ENCODE measurements around the gene FEZ2.
"Not testable (repeated sequence)": the region's sequence is repeated elsewhere in the genome, so short reads cannot be mapped to it uniquely, and the experiment has no call there.

FEZ2 gene, protein sequence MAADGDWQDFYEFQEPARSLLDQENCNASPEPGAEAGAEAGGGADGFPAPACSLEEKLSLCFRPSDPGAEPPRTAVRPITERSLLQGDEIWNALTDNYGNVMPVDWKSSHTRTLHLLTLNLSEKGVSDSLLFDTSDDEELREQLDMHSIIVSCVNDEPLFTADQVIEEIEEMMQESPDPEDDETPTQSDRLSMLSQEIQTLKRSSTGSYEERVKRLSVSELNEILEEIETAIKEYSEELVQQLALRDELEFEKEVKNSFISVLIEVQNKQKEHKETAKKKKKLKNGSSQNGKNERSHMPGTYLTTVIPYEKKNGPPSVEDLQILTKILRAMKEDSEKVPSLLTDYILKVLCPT

GRCh38 chr2:36597532-36598377 lies at the start of gene FEZ2:
Gene FEZ2, minus strand, starts transcription at chr2:36598168. Its CDS starts 26 bp downstream, at chr2:36598142.
- peak; percentile 61 for DNase-seq

DNA sequence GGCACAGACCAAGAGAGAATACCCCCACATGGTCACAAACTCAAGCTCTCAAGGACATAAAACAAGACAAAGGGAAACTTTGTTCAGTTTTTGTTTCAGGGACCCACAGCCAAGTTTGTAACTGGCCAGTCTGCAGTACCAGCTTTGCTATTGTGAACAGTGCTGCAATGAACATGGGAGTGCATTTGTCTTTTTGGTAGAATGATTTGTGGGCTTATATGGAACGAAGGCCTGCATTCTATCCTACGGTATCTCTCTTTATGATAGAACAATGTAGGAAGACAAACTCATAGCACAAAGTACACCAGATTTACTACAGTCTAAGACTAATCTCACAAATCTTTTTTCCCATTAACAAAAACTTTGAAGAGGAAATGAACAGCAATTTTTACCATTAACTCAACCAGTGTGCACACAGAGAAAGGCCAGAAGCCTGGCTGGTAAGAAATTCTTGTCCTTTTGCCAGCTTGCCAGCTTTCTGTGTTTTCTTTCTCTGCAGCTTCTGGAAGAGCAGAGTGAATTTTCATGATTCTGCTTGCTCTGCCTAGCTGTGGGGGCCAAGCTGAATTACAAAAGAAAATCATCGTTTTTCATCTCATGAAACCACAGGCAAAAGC lies 37.1 kb upstream of the FEZ2 start:
- DNase-seq, result no peak

DNA sequence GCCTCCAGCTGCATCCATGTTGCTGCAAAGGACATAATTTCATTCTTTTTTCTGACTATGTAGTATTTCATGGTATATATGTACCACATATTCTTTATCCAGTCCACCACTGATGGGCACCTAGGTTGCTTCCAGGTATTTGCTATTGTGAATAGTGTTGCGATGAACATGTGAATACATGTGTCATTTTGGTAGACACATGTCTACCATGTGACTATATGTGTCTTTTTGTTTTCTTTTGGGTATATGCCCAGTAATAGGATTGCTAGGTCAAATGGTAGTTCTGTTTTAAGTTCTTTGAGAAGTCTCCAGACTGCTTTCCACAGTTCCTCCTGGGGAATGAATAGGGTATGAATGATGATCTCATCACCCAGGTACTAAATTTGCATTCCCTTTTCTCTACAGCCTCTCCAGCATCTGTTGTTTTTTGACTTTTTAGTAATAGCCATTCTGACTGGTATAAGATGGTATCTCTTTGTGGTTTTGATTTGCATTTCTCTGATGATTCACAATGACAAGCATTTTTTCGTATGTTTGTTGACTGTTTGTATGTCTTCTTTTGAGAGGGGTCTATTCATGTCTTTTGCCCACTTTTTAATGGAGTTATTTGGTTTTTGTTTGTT lies 35.6 kb upstream of the FEZ2 start:
- no peak for DNase-seq

- no peak for DNase-seq
These were observed 28.8 kb upstream of the FEZ2 start for GRCh38 chr2:36626756-36627155.

GRCh38 chr2:36626071-36626470 lies 28.1 kb upstream of the FEZ2 start:
- DNase-seq, result no peak

DNA sequence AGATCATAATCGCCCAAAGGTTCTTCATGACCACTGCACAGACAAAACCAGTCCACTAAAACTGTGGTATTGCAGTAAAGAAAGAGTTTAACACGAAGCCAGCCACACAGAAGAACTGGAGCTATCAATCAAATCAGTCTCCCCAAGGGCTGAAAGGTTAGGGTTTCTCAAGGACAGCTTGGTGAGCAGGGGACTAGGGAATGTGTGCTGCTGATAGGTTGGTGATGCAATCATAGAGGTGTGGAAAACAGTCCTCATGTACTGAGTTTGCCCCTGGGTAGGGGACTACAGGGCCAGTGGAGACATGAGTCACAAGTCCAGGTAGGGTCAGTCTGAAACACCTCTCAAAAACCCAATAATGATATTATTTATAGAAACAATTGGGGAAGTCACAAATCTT lies 27.3 kb upstream of the FEZ2 start:
- DNase-seq, result no peak

DNA sequence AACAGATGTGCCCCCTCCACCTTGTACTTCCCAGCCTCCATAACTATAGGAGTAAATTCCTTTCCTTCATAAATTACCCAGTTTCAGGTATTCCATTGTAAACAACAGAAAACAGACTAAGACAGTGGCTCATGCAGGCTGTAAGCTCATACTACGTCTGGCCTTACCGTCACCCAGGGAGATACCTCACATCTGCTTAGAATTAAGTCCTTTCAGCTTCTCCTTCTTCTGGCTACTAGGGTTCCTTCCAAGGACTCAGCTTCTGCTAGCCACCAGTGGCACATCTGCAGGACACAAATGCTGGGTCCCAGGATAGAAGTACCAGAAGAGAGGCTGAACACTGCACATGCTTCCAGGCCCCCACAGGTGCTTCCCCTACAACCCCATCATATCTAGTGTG lies 22.4 kb upstream of the FEZ2 start:
- DNase-seq, result no peak

- DNase-seq, result peak; percentile 25
These were observed 20.4 kb upstream of the FEZ2 start for GRCh38 chr2:36618381-36618780.

DNA sequence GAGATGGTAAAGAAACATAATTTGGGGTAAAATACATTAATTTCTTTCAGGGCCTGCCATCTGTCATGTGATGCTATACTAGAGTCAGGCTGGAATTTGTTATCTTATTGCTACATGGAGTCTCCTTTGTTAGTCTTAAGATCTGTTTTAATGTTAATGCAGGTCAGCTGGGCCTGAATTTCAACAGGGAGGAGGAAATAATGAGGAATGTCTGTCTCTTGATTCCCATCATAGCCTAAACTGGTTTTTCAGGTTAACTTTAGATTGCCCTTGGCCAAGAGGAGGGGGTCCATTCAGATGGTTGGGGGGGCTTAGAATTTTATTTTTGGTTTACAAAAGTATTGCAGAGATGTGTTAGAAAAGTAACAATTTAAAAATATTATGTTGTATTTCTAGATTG lies 19.0 kb upstream of the FEZ2 start:
- DNase-seq, result no peak

- DNase-seq, result no peak
These were observed 17.3 kb upstream of the FEZ2 start for GRCh38 chr2:36615222-36615621.

DNA sequence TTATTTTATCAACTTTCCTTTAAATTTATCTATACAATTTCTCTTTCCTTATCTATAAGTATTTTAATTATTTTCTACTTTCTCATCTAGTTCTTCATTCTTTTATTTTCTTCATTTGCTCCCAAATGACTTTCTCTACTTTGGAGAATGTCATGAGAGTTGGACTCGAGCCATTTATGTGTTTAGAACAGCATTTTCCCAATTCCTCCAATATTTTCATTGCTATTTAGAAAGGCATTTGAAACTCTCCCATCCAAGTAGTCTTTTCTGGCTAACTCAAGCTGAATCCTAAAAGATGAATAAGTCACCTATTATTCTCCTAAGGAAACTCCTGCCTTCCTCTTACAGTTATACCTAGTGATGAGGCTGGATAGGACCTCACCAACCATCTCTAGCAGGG lies 15.8 kb upstream of the FEZ2 start:
- DNase-seq, result no peak

- DNase-seq, result no peak
These were observed 13.5 kb upstream of the FEZ2 start for GRCh38 chr2:36611316-36611990.

DNA sequence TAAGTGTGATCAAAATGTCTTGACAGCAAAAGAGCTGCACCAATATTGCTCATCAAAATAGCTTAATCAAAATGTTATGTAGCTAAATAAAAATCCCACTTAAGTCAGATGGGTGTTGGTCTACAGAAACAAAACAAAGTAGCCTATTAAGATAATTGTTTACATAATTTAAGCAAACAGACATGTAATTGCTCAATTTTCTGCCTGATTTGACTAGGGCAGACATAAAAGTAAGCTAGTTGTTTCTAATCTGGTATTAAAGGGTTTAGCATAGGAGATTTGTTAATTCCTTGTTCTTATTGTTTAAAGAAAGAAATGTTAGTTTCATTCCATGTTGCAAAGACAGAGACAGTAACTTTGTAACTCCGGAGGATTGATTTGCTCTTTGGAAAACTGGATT lies 11.5 kb upstream of the FEZ2 start:
- no peak for DNase-seq

DNA sequence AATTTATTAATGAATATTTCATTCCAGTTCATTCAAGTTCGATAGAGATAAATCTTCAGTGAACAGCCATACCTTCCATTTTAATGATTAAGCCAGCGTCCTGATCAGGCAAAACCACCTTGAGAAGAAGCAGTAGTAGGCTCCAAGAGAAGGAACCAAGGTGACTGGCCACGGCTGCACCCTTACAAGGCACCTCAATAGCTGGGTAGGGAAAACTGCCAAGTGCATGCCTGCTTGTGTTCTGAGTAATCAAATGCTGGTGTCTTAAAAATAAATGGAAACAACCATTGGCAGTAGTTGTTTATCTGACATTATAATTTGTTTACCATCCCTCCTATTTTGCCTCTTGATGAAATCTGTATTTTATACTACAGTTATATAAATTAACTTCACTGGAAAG lies 10.0 kb upstream of the FEZ2 start:
- no peak for DNase-seq

- no peak for DNase-seq
These were observed 9.0 kb upstream of the FEZ2 start for GRCh38 chr2:36606925-36607324.

GRCh38 chr2:36605273-36605672 lies 7.3 kb upstream of the FEZ2 start:
- no peak for DNase-seq

GRCh38 chr2:36603629-36604028 lies 5.7 kb upstream of the FEZ2 start:
- not testable (repeated sequence) for DNase-seq

DNA sequence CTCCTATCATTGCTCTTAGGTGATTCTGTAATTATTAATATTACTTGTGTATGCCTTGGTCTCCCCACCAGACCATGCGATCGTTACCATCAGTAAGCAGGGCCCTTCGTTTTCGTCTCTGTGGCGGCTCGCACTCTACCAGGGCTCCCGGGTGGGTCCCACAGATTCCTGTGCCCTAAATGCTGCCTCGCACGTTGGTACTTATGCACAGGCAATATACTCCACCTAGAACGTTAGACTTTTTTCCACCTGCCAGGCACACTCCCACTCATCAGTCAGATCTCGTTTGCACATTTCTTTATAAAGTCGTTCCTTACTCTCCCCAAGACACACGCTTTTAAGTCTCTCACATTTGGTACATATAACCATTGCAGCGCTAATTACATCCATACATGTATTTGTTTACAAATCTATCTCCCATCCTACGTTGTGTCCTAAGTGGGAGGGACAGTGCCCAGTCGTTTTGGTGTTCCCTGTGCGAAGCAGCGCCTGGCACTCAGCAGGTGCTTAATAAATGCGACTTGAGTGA lies 901 bp downstream of the FEZ2 start:
- no peak for DNase-seq

DNA sequence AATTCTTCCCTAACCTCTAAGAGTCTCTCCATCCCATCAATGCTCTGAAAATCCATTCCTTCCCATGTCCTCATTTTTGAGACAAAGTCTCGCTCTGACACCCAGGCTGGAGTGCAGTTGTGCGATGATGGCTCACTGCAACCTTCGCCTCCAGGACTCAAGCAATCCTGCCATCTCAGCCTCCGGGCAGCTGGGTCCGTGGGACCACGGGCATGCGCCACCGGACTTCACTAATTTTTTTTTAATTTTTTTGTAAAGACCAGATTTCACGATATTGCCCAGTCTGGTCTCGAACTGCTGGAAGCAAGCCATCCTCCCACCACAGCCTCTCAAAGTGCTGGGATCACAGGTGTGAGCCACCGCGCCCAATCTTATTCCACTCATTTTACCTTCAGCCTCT lies 1.6 kb downstream of the FEZ2 start:
- no peak for DNase-seq

- no peak for DNase-seq
These were observed 3.1 kb downstream of the FEZ2 start for GRCh38 chr2:36594849-36595248.

GRCh38 chr2:36589230-36589630 lies 8.7 kb downstream of the FEZ2 start:
- DNase-seq, result no peak

DNA sequence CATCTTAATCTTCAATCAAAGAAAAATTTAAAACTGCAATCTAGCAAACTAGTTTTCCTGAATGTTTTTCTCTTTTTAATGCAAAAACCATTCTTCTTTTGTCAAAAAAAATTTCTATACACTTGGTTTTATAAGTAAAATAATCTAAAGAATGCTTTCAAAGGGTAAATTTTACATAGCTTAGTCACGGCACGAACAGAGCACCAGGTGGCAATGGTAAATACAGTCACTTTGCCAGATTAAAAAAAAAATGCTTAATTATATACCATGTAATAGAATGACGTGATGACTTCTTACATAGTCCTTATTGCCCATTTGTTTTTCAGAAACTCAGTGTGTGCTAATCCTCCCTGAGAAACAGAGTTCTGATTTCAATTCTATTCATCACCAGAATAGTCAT lies 10.4 kb downstream of the FEZ2 start:
- no peak for DNase-seq

GRCh38 chr2:36587101-36587500 lies 10.9 kb downstream of the FEZ2 start:
- no peak for DNase-seq
